Common myeloid progenitor, CD34-positive (primary cell): ENCODE data around the gene ACCS. TPM values are rescaled to one million over a fixed set of nuclear protein-coding genes. Genes with fewer than 3 reads are reported as not detected.
A peak's percentile ranks its signal among the peaks of the same experiment; 100 is the strongest.

ENCODE experiments used
- CTCF ChIA-PET: fragments of 350-600 bp; sonication (Branson Sonifier 250); formaldehyde crosslinking; loops from one replicate; lab custom pipeline; 2021; ENCODE audit warnings: antibody characterized with exemption; lab: Charles Lee
- POLR2A ChIA-PET: fragments of 350-600 bp; sonication (Branson Sonifier 250); formaldehyde crosslinking; loops from one replicate; lab custom pipeline; 2021; ENCODE audit warnings: antibody characterized with exemption; lab: Charles Lee
- DNase-seq, 3 donors: peaks; one replicate each; pipeline versions ENCODE4 v3.0.0 to v3.0.0-alpha.2; 2013
- H3K27ac ChIP-seq, 2 experiments: 1 replicate in 1 of 2; 2 replicates in 1 of 2; pipeline ENCODE4 v1.7.0; 2013; ENCODE audit warnings: inconsistent platforms in 2 of 2, low read length in 2 of 2, mild to moderate bottlenecking in 2 of 2, low read depth in 1 of 2, moderate library complexity in 1 of 2; ENCODE audit not compliant: severe bottlenecking in 2 of 2, insufficient read depth in 1 of 2, poor library complexity in 1 of 2
- H3K27me3 ChIP-seq, 5 experiments: replicated peaks in 2 of 5; 1 replicate in 3 of 5; 2 replicates in 2 of 5; pipeline versions ENCODE4 v1.6.1 to v1.7.0; 2013; ENCODE audit warnings: low read length in 4 of 5, mild to moderate bottlenecking in 2 of 5, moderate library complexity in 2 of 5, inconsistent platforms in 1 of 5; ENCODE audit not compliant: insufficient read depth in 5 of 5, control insufficient read depth in 4 of 5
- H3K36me3 ChIP-seq, 4 experiments: 1 replicate in 2 of 4; 2 replicates in 2 of 4; pipeline versions ENCODE4 v1.6.1 to v1.7.0; 2013; ENCODE audit warnings: low read length in 3 of 4, control low read depth in 1 of 4, mild to moderate bottlenecking in 1 of 4; ENCODE audit not compliant: control insufficient read depth in 4 of 4, insufficient read depth in 4 of 4
- H3K4me1 ChIP-seq, 4 experiments: 1 replicate in 3 of 4; 2 replicates in 1 of 4; pipeline versions ENCODE4 v1.6.1 to v1.7.1; 2013; ENCODE audit warnings: low read length in 3 of 4, mild to moderate bottlenecking in 3 of 4, control low read depth in 1 of 4, inconsistent platforms in 1 of 4, moderate library complexity in 1 of 4; ENCODE audit not compliant: control insufficient read depth in 4 of 4, insufficient read depth in 4 of 4; ENCODE audit errors: control extremely low read depth in 1 of 4
- H3K4me3 ChIP-seq, 7 experiments: 1 replicate in 4 of 7; 2 replicates in 3 of 7; pipeline versions ENCODE4 v1.5.1 to v1.7.0; 2013; ENCODE audit warnings: mild to moderate bottlenecking in 7 of 7, low read length in 6 of 7, moderate library complexity in 6 of 7, inconsistent platforms in 2 of 7, low read depth in 2 of 7, control low read depth in 1 of 7; ENCODE audit not compliant: insufficient read depth in 4 of 7, control insufficient read depth in 1 of 7; ENCODE audit errors: extremely low read depth in 1 of 7
- H3K9me3 ChIP-seq, 5 experiments: 1 replicate in 4 of 5; 2 replicates in 1 of 5; pipeline versions ENCODE4 v1.6.1 to v1.7.1; 2013; ENCODE audit warnings: low read length in 4 of 5, mild to moderate bottlenecking in 2 of 5, inconsistent platforms in 1 of 5, low read depth in 1 of 5, moderate library complexity in 1 of 5; ENCODE audit not compliant: control insufficient read depth in 4 of 5, insufficient read depth in 2 of 5; ENCODE audit errors: control extremely low read depth in 1 of 5
- WGBS: methylation state at CpG from one replicate; pipeline ENCODE4 v1.1.5; 2013; ENCODE audit not compliant: insufficient coverage; 5-methylcytosine and 5-hydroxymethylcytosine counted together
- polyA plus RNA-seq: library from polyadenylated mRNA; unstranded; fragments of 120-200 nt; gene quantifications from one replicate; pipeline ENCODE4 v1.2.1, GENCODE V29; 2013

The ACCS gene, protein sequence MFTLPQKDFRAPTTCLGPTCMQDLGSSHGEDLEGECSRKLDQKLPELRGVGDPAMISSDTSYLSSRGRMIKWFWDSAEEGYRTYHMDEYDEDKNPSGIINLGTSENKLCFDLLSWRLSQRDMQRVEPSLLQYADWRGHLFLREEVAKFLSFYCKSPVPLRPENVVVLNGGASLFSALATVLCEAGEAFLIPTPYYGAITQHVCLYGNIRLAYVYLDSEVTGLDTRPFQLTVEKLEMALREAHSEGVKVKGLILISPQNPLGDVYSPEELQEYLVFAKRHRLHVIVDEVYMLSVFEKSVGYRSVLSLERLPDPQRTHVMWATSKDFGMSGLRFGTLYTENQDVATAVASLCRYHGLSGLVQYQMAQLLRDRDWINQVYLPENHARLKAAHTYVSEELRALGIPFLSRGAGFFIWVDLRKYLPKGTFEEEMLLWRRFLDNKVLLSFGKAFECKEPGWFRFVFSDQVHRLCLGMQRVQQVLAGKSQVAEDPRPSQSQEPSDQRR
- polyA plus RNA-seq = 56.3 TPM

DNA sequence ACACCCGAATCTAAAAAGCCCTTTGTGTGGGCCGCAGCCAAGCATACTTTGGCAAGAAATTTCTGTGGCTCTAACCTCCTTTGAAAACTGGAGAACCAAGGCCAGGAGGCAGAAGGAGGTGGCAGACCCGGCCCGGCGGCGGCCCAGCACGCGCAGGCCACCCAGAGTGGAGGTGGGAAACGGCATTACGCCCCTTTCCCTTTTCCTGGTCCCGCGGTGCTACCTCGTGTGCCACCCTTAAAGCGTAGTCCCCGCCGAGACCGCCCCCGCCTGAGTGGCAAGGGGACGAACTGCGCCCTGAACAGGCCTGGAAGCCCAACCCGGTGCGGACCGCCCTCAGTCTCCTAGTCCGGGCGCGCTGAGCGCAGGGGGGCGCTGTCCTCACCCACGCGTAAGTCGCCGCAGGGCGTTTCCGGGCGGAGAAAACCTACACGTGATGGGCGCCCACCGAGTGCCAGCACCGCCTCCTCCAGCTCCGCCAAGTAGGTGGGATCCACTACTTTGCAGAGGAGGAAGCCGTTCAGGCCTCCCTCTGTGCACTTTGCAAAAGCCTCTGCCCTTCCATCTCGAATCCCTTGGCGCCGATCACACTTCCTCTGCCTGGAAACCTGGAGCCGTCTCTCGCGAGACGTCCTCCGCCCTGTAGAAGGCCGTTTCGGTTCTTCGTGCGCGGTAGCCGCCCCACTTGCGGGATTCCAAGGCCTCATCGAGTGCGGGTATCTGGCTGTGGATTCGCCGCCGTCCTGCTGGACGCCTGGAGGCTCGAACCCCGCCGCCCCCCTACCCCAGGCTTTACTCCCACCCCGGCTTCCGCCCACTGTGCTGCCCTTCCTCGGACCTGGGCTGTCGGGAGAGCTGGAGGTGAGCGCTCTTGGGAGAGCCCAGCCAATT lies at the start of gene ACCS:
Gene ACCS, plus strand, starts transcription at position 430 of the 891 bp plus-strand sequence. CDS start 1,358 bp downstream, outside the sequence.
- ChIA-PET POLR2A (interaction anchor here (0.6 kb wide), 1 partner anchor 201 kb away, joined by 3 read pairs; no protein-coding TSS in a partner anchor), CTCF (interaction anchor here (1.0 to 6.1 kb wide), 6 partner anchors 9 to 27 kb away, joined by 3 to 34 read pairs (median 4); partner anchors contain the start of gene EXT2)

DNA sequence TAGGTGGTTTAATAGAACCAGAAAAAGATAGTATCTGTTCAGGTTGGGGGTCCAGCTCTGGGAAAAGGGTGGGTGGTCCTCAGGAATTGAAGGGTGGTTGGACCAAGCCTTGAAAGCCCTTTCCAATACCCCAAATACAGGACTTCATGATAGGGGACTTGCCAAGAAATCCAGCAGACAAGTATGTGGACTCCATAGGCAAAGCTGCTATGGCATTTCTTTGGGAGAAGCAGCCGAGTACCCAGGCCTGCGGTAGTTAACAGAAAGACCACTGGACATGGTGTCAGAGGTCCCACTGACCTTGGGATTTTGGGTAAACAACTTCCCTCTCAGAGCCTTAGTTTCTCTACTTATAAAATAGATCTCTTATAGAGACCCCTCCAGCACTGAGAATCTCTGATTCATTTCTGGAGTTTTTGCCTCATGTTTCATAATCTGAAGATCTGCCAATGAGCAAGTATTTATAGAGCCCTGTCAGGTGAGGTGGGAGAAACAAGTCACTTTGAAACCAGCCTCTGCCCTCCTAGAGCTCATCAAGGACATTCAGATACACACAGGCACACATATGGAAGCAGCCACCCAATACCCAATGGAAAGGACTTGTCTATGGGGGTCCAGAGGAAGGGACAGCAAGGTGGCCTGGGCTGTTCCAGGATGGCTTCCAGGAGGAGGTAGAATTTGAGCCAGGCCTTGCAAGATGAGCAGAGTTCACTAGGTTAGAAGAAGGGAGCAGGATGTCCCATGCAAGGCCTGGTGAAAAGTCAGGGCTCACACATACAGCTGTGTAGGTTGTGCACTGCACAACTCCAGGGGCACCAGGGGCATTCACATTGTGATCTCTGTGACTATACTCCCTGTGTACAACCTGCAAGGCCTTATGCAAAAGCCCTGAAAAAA lies 49.3 kb upstream of the ACCS start:
- no peaks in the 10 kb centered on the region for H3K9me3 ChIP-seq
- peaks cover 0 to 5% (median 0%) of the 10 kb centered on the region in 5 experiments for H3K27me3 ChIP-seq
- no peak for DNase-seq
- CTCF ChIA-PET = interaction anchor here (0.9 kb wide), 1 partner anchor 10 kb away, joined by 3 read pairs; no protein-coding TSS in a partner anchor
- H3K4me3 ChIP-seq = no peak overlapping the region
- H3K27ac ChIP-seq = no peak overlapping the region
- POLR2A ChIA-PET = no interaction called here
- WGBS = 96% methylated on average over 2 of the region's 2 CpGs
- no peaks in the 10 kb centered on the region for H3K36me3 ChIP-seq
- no peaks in the 10 kb centered on the region for H3K4me1 ChIP-seq

More for the DNA sequence above, at the start of gene ACCS:
- no peaks in the 10 kb centered on the region for H3K9me3 ChIP-seq
- peaks cover 2 to 15% (median 9%) of the 10 kb centered on the region in 4 experiments for H3K36me3 ChIP-seq
- H3K27me3 ChIP-seq = no peaks in the 10 kb centered on the region
- WGBS = under 1% methylated on average over 66 of the region's 70 CpGs
- H3K27ac ChIP-seq = peak within 1 kb of the TSS; percentile 61 to 95
- peak; percentile 98 to 99 (median 98) for DNase-seq
- peaks cover 9 to 19% (median 14%) of the 10 kb centered on the region in 4 experiments for H3K4me1 ChIP-seq
- H3K4me3 ChIP-seq = peak within 1 kb of the TSS; percentile 45 to 91 (median 78)

DNA sequence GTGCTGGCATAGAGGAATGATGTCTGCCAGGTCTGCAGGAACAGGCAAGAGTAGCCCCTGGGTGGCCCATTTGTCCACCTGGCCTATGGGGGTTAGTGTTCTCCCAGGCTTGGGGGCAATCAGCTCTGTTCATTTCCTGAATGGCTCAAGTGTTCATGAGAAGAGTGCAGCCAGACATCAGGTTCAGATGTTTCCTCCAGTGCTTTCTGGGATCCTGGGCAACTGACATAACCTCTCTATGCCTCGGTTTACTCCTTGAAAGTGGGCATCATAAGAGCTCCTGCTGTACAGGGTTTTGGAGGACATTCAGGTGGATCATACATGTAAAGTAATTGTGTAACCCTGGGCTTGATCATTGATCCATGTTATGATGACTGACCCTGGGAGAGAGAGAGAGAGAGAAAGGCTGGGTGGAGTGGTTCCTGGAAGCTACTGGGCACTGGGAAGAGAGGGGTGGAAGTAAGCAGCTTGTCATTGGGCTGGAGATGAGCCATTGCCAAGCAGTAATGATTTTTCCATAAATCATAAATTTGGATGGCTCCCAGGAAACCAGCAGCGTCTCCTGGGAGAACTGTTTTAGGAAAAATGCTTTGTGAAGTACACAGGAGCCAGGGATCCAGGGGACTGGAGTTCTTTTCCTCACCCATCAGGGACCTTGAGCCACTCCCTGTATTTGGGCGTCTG lies 48.5 kb upstream of the ACCS start:
- H3K9me3 ChIP-seq = peaks cover 0 to 3% (median 0%) of the 10 kb centered on the region in 5 experiments
- H3K27me3 ChIP-seq = peaks cover 0 to 5% (median 0%) of the 10 kb centered on the region in 5 experiments
- H3K27ac ChIP-seq = no peak overlapping the region
- no peaks in the 10 kb centered on the region for H3K36me3 ChIP-seq
- H3K4me1 ChIP-seq = no peaks in the 10 kb centered on the region
- H3K4me3 ChIP-seq = no peak overlapping the region
- WGBS = 73% methylated on average over 3 of the region's 3 CpGs
- ChIA-PET POLR2A (no interaction called here), CTCF (interaction anchor here (0.9 kb wide), 1 partner anchor 9 kb away, joined by 3 read pairs; no protein-coding TSS in a partner anchor)
- no peak for DNase-seq

DNA sequence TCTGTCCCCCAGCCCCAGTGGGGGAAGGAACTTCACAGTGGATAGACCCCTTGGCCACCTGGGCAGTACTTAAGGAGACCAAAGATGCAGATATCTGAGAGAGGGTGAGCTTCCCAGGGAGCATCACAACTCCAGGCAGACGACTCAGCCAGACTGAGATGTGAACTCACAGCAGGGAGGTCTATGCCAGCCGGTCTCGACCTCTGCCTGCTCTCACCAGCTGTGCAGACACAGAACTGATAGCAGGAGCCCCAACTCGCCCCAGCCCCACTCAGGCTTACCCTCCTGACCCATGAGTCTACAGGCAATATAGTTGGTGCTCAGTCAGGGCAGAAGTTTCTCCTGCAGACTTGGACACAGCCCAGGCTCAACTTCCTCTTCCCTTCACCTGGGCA lies 47.9 kb upstream of the ACCS start:
- Histone ChIP-seq H3K36me3 (no peaks in the 10 kb centered on the region), H3K4me1 (no peaks in the 10 kb centered on the region), H3K9me3 (peaks cover 0 to 4% (median 0%) of the 10 kb centered on the region in 5 experiments), H3K27ac (no peak overlapping the region), H3K4me3 (no peak overlapping the region), H3K27me3 (peaks cover 0 to 5% (median 0%) of the 10 kb centered on the region in 5 experiments)
- 27% methylated on average over 3 of the region's 4 CpGs for WGBS
- POLR2A ChIA-PET = no interaction called here
- CTCF ChIA-PET = no interaction called here
- peak in 1 of 3 donors; percentile 4 for DNase-seq

DNA sequence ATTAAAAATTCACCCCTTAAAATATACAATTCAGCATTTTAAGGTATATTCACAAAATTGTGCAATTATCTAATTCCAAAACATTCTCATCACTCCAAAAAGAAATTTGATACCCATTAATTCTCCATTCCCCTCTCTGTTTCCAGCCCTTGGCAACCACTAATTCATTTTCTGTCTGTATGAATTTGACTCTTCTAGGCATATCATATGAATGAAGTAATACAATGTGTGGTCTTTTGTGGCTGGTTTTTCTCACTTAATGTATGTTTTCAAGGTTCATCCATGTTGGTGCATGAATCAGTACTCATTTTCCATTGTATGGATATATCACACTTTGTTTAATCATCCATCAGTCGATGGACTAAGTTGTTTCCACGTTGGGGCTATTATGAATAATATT lies 47.2 kb upstream of the ACCS start:
- ChIA-PET POLR2A (no interaction called here), CTCF (no interaction called here)
- no peaks in the 10 kb centered on the region for H3K36me3 ChIP-seq
- H3K4me1 ChIP-seq = no peaks in the 10 kb centered on the region
- DNase-seq = no peak
- H3K4me3 ChIP-seq = no peak overlapping the region
- H3K9me3 ChIP-seq = peaks cover 0 to 4% (median 0%) of the 10 kb centered on the region in 5 experiments
- no CpG with 5 or more reads among the region's 2 CpGs for WGBS
- peaks cover 0 to 5% (median 0%) of the 10 kb centered on the region in 5 experiments for H3K27me3 ChIP-seq
- no peak overlapping the region for H3K27ac ChIP-seq

DNA sequence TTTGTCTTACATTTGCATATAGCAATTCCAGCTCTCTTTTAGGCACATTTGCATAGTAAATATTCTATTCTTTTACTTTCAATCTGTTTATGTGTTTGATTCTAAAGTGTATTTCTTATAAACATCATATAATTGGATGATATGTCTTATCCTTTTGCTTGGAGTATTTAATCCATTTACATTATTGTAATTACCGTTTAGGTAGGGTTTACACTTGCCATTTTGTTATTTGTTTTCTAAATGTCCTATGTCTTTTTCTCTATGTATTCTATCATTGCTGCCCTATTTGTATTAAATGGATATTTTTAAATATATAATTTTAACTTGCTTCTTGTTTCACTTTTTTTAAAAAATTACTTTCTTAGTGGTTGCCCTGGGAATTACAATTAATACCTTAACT lies 41.1 kb upstream of the ACCS start:
- Histone ChIP-seq H3K27me3 (peaks cover 0 to 3% (median 0%) of the 10 kb centered on the region in 5 experiments), H3K27ac (no peak overlapping the region), H3K36me3 (no peaks in the 10 kb centered on the region), H3K9me3 (peaks cover 0 to 8% (median 3%) of the 10 kb centered on the region in 5 experiments), H3K4me1 (no peaks in the 10 kb centered on the region), H3K4me3 (no peak overlapping the region)
- no CpG with 5 or more reads among the region's 1 CpG for WGBS
- ChIA-PET POLR2A (no interaction called here), CTCF (no interaction called here)
- no peak for DNase-seq
